GM19025 (cell line): ENCODE results near the gene NRCAM.

Experiments
- ATAC-seq: cut with Tn5 transposase; IDR thresholded peaks from one replicate; pipeline ENCODE4 v1.9.1; 2021; ENCODE audit warnings: mild to moderate bottlenecking, low read depth, moderate library complexity; ENCODE audit not compliant: unreplicated experiment

Gene NRCAM

GRCh38 chr7:108181073-108181985 lies 274.9 kb downstream of the NRCAM start:
- no peak for ATAC-seq

GRCh38 chr7:108178398-108178797 lies 277.8 kb downstream of the NRCAM start:
- ATAC-seq = no peak

GRCh38 chr7:108171164-108171563 lies 285.1 kb downstream of the NRCAM start:
- ATAC-seq = no peak

GRCh38 chr7:108170251-108170650 lies 286.0 kb downstream of the NRCAM start:
- ATAC-seq = no peak

- ATAC-seq = no peak
Measured at GRCh38 chr7:108167460-108167859, 288.8 kb downstream of the NRCAM start.

- no peak for ATAC-seq
Measured at GRCh38 chr7:108166687-108167086, 289.5 kb downstream of the NRCAM start.

GRCh38 chr7:108165723-108166122 lies 290.5 kb downstream of the NRCAM start:
- no peak for ATAC-seq

GRCh38 chr7:108164946-108165345 lies 291.3 kb downstream of the NRCAM start:
- ATAC-seq = no peak

GRCh38 chr7:108164342-108164741 lies 291.9 kb downstream of the NRCAM start:
- no peak for ATAC-seq

- no peak for ATAC-seq
Measured at GRCh38 chr7:108158776-108159175, 297.5 kb downstream of the NRCAM start.

- no peak for ATAC-seq
Measured at GRCh38 chr7:108157606-108158335, 298.5 kb downstream of the NRCAM start.

GRCh38 chr7:108156897-108157605 lies 299.2 kb downstream of the NRCAM start:
- ATAC-seq = no peak

GRCh38 chr7:108152198-108152597 lies 304.0 kb downstream of the NRCAM start:
- ATAC-seq = no peak

- ATAC-seq = no peak
Measured at GRCh38 chr7:108149908-108150307, 306.3 kb downstream of the NRCAM start.

GRCh38 chr7:108149119-108149518 lies 307.1 kb downstream of the NRCAM start:
- ATAC-seq = no peak

- ATAC-seq = no peak
Measured at GRCh38 chr7:108147031-108147563, 309.1 kb downstream of the NRCAM start.

- ATAC-seq = no peak
Measured at GRCh38 chr7:108146070-108146842, 310.0 kb downstream of the NRCAM start.

GRCh38 chr7:108145401-108145800 lies 310.8 kb downstream of the NRCAM start:
- no peak for ATAC-seq

GRCh38 chr7:108144931-108145330 lies 311.3 kb downstream of the NRCAM start:
- ATAC-seq = no peak
